Hepatic stellate cell (primary cell): ENCODE measurements around the gene ZDHHC22.
A peak's percentile ranks its signal among the peaks of the same experiment; 100 is the strongest.

Source experiments
- DNase-seq: peaks from one replicate; pipeline ENCODE4 v3.0.0; 2011; ENCODE audit warnings: low spot score

ZDHHC22 gene

DNA sequence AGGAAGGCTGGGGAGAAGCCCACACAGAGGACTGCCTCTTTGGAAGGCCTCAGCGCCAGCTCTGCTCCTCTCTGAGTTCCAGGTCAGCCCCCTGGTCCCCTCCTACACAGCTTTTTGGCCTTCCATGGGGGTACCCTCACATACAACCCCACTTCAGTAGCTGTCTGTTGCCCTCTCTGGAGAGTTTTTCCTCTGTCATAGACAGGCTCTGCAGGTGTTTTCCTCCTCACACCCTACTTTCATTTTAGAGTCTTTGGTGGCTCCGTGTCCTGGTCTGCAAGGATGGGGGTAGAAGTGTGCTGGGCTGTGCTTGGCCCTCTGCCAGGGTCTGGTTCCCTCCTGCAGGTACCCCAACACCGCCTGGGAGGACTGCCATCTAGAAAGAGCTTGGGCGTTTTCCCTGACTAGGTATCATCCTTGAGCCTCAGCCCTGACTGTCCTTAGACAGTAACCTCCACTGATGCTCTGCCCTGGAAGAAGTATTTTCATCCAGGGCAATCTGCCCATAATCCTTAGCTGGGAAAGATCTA, 15.1 kb downstream of the ZDHHC22 start:
- DNase-seq, result no peak

DNA sequence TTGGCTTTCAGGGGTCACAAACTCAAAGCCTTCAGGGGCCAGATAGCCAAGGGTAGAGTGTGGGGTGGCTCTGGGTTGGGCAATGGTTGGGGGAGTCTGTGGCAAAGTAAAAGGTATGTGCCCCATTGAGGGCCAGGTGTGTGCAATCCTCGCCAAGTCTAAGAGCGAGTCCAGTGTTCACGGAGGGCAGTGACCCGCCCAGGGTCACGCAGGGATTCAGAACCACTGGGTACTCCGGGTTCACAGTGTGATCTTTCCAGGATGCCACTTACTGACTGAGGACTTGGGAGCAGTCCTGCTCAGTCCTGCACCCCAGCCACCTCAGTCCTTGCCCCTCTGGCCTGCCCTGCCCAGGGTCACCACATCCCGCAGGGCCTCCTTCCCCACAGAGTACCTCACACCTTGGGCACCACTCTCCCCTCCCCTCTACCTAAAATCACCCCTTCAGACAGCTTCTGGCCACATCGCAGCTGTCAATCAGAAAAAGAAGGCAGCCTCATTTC, 15.7 kb downstream of the ZDHHC22 start:
- no peak for DNase-seq

DNA sequence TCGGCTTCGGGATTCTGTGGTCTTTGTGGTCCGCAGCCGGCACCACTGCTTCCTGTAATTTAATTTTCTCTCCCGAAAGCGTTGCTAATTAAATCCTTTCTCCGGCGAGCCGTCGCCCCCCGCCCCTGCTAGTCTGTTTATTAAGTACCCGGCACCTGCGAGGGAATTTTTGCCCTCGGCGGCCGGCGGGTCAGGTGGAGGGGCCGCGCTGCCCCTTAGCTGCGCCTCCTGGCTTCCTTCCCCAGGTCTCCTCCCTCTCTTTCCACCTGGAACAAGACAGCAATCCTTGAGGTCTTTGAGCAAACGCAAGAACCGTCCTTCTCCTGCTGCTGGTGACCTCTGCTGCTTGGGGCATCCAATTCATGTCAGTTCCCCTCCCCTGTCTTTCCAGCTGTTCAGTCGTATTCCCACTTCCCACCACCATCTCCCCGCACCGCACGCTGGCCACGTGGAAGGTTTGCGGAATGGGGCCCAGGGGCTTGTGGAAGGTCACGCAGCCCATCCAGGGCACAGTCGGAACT, 16.2 kb downstream of the ZDHHC22 start:
- no peak for DNase-seq

DNA sequence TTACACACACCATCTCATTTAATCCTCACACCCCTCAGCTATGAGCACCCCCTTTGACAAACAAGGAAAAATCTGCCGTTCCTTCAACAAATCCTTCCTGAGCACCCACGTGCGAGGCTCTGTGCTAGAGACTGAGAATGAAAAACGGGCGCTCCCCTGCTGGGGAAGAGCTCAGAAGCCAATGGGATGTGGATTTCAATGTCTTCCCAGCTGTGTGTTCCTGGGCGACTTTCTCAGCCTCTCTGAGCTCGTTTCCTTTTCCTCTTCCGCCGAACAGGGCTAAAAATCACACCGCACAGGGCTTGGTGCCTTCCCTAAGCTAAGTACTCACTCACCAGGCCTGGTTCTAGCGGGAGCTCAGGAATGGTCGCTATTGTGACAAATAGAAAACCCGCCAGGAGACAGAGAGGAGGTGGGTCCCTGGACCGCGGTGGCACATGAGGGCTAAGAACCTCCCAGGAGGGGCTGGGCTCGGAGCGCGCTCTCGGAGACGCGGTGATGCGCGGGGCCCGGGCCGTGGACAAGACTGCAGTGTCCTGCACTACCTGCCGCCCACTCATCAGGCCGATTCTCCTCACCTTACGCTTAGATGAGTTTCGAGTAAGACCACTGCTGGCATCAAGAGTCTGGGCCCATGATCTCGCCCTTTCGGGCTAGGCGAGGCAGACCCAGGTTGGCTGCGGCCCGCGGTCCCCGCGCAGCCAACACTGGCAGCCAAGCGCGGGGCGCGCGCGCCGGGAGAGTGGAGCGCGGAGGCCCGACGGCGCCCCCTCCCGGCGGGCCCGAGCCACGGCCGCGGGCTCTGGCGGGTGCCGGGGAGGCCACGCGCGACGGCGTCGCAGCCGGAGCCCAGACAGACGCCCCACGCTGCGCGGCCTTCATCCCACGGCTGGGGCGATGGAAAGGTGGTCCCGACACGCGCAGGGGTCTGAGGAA, 17.0 kb downstream of the ZDHHC22 start:
- DNase-seq, result peak; percentile 42

DNA sequence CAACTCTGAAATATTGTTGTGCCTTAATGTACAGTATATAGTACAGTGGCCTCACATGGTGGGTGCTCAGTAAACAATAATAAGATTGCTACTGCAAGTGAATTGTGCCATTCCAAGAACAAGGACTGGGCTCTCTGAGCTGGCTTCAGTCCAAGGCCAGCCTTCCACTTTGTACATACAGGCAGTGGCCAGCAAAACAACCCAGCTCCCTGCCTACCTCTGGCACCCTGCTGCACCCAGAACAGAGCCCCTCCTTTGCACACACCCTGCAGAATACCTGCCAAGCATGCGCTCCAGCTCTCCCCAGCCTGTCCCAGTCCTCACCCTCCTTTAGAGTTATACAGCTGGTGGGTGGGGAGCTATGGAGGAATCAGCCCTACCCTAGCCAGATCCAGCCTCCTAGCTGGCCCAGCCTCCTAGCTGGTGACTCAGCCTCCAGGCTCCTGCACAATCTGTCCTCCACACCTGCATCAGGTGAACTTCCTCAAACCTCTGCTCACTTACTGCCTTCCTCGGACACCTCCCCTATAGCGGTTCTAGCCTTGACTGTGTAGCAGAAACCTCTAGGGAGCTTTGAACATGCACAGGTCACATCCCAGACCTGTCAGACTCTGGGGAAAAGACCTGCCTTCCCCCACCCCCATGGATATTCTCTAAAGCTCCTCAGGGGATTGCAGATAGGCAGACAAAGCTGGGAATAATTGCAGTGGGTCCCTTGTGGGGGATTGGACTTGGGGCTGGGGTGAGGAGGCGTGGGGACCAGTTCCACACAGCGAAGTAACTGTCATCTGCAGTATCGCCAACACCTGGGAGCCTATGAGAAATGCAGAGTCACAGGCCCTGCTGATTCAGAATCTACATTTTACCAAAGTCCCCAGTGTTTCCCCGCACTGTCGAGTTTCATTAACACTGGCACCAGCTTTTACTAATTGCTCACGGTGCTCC, 17.9 kb downstream of the ZDHHC22 start:
- no peak for DNase-seq

DNA sequence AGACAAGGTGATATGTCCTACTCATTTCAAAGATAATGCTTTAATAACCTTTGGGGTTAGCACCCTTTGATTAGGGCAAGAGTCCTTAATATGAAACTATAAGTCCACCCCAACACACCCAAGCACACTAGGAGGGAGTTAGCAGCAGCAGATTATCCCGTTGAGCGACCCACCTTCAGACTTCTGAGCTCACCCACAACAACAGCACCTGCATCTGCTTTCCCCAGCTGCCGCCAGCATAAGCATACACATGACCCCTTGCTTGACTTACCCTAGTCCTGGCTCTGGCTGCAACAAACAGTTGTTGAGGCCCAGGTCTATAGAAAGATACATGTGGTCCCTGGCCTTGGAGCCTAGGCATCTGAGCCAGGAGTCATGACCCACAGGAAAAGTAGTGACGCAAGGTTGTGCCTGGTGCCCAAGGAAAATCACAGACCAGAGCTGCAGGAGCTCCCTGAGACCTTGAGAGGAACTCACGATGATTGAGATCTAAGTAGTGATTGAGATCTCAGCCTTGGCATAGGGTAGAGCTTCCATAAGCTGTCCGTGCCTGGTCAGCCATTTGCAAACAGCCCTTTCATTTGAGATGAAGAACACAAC, 19.0 kb downstream of the ZDHHC22 start:
- no peak for DNase-seq

GRCh38 chr14:77120771-77121743, 20.5 kb downstream of the ZDHHC22 start:
- DNase-seq, result no peak

GRCh38 chr14:77119851-77120250, 21.7 kb downstream of the ZDHHC22 start:
- DNase-seq, result no peak

- no peak for DNase-seq
These were observed 25.3 kb downstream of the ZDHHC22 start for GRCh38 chr14:77116172-77116817.

- no peak for DNase-seq
These were observed 27.0 kb downstream of the ZDHHC22 start for GRCh38 chr14:77114609-77115008.

- no peak for DNase-seq
These were observed 27.9 kb downstream of the ZDHHC22 start for GRCh38 chr14:77113644-77114043.

GRCh38 chr14:77111021-77111420, 30.6 kb downstream of the ZDHHC22 start:
- DNase-seq, result no peak

GRCh38 chr14:77110286-77110685, 31.3 kb downstream of the ZDHHC22 start:
- DNase-seq, result no peak

DNA sequence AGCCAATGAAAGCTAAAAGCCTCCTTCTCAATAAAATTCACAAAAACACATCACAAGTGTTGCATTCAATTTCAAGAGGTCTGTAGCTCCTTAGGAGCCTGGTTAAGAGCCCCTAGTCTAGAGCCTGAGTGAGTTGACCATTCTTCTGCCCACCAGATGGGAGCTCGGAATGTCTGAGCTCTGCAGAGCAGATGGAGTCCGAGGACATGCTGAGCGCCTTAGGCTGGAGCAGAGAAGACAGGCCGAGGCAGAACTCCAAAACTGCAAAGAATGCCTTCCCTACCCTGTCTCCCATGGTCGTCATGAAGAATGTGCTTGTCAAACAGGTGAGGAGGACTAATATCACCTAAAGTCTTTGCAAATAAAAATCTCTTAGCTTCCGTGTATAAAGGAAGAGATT, 31.9 kb downstream of the ZDHHC22 start:
- DNase-seq, result no peak

GRCh38 chr14:77108753-77109152, 32.8 kb downstream of the ZDHHC22 start:
- DNase-seq, result no peak

- DNase-seq, result no peak
These were observed 34.4 kb downstream of the ZDHHC22 start for GRCh38 chr14:77107228-77107627.

- DNase-seq, result no peak
These were observed 34.9 kb downstream of the ZDHHC22 start for GRCh38 chr14:77106666-77107065.

DNA sequence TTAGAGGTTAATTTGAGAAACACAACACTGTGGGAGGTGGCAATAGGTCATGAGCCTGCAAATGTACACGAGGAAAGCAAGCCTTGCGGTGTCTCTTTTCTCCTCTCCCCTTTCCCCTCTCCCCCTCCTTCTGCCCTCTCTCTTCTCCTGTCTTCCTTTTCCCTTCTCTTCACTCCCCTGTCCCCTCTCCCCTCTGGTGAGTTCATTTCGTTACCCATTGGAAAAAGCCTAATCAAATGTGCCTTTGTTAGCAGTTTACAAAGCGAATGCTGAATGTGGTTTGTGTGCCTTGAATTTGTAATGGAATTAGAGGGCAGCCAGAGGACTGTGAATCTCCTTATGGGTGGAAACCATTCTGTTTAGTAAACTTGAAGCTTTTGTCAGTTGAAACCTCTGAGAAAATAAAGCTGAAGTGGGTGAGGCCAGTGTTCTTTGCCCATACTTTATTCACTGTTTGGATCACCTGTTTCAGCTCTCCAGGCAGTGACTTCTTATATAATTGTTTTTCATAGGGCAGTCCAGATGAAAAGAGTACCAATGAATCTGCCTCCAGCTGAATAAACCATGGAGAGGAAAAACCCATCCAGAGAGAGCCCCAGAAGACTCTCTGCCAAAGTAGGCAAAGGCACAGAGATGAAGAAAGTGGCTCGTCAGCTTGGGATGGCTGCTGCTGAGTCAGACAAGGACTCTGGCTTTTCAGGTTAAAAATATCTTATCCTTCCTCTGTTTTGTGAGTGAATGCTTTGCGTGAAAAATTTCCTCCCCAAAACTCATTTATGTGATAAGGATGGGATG, 36.2 kb downstream of the ZDHHC22 start:
- DNase-seq, result no peak

- DNase-seq, result no peak
These were observed 37.2 kb downstream of the ZDHHC22 start for GRCh38 chr14:77104393-77104792.
